ENCODE results near the gene TNRC6B. TPM values are rescaled to one million over a fixed set of nuclear protein-coding genes. Genes with fewer than 3 reads are reported as not detected.

The TNRC6B gene
- total RNA-seq, 1 donor, result 26.4 TPM

DNA sequence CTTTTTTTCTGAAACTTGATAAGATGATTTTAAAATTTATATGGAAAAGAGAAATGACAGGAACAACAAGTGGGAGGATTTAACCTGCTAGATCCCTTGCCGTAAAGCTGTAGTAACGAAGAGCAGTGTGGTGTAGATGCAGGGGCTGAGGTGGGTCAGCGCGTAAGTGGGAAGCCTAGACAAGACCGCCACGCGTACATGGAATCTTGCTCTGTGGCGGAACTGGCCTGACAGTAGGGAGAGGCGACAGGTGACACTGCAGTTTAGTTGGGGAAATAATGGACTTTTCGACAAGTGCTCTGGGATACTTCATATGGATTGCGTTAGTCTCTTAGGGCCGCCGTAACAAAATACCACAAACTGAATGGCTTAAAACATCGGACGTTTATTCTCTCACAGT is 28.8 kb downstream of the TNRC6B start:
- TF ChIP-seq, protein P1, sequence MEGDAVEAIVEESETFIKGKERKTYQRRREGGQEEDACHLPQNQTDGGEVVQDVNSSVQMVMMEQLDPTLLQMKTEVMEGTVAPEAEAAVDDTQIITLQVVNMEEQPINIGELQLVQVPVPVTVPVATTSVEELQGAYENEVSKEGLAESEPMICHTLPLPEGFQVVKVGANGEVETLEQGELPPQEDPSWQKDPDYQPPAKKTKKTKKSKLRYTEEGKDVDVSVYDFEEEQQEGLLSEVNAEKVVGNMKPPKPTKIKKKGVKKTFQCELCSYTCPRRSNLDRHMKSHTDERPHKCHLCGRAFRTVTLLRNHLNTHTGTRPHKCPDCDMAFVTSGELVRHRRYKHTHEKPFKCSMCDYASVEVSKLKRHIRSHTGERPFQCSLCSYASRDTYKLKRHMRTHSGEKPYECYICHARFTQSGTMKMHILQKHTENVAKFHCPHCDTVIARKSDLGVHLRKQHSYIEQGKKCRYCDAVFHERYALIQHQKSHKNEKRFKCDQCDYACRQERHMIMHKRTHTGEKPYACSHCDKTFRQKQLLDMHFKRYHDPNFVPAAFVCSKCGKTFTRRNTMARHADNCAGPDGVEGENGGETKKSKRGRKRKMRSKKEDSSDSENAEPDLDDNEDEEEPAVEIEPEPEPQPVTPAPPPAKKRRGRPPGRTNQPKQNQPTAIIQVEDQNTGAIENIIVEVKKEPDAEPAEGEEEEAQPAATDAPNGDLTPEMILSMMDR (IDR thresholded peaks at IDR 0.05; ENCODE audit: extremely low read depth, low read depth, low read length), result no peak
- H3K4me2 ChIP-seq (ENCODE audit: insufficient read depth, low read length), result no peak overlapping the region
- peaks cover 19% of the 10 kb centered on the region for H3K4me1 ChIP-seq (ENCODE audit: insufficient read depth, low read length)
- peaks cover 75% of the 10 kb centered on the region for H3K79me2 ChIP-seq (ENCODE audit: insufficient read depth, low read length)
- no peak overlapping the region for H3K4me3 ChIP-seq (ENCODE audit: insufficient read depth, low read length)
- peaks cover 73% of the 10 kb centered on the region for H4K20me1 ChIP-seq (ENCODE audit: insufficient read depth, low read length)
- no peak overlapping the region for H3K27ac ChIP-seq (ENCODE audit: low read depth, low read length)
- H3K27me3 ChIP-seq (ENCODE audit: insufficient read depth, low read length), result no peaks in the 10 kb centered on the region
- H3K36me3 ChIP-seq (ENCODE audit: insufficient read depth, low read length), result no peaks in the 10 kb centered on the region
- DNase-seq (ENCODE audit: insufficient read length, low spot score, missing footprints), result no peak
- no peak overlapping the region for H2AFZ ChIP-seq (ENCODE audit: low read length)
- no peaks in the 10 kb centered on the region for H3K9me3 ChIP-seq (ENCODE audit: low read depth, low read length)

DNA sequence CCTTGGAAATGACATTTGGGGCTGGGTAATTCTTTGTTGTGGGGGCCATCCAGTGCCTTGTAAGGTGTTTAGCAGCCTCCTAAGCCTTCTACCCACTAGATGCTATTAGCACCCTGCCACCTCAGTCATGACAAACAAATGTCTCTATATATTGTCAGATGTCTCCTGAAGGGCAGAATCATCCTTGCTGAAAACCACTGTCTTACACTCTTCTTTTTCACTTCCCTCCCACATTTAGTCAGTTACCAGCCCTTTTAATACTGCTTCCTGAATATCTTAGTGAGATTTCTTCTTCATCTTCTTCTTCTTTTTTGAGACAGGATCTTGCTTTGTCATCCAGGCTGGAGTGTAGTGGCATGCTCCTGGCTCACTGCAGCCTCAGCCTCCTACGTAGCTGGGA is 33.1 kb downstream of the TNRC6B start:
- TF ChIP-seq, protein P1 (IDR thresholded peaks at IDR 0.05; ENCODE audit: extremely low read depth, low read depth, low read length), result no peak
- H3K79me2 ChIP-seq (ENCODE audit: insufficient read depth, low read length), result peaks cover 74% of the 10 kb centered on the region
- H3K27me3 ChIP-seq (ENCODE audit: insufficient read depth, low read length), result no peaks in the 10 kb centered on the region
- H3K27ac ChIP-seq (ENCODE audit: low read depth, low read length), result no peak overlapping the region
- H3K4me1 ChIP-seq (ENCODE audit: insufficient read depth, low read length), result no peaks in the 10 kb centered on the region
- peaks cover 50% of the 10 kb centered on the region for H4K20me1 ChIP-seq (ENCODE audit: insufficient read depth, low read length)
- no peak overlapping the region for H2AFZ ChIP-seq (ENCODE audit: low read length)
- DNase-seq (ENCODE audit: insufficient read length, low spot score, missing footprints), result no peak
- H3K9me3 ChIP-seq (ENCODE audit: low read depth, low read length), result no peaks in the 10 kb centered on the region
- H3K4me2 ChIP-seq (ENCODE audit: insufficient read depth, low read length), result no peak overlapping the region
- peaks cover under 1% of the 10 kb centered on the region for H3K36me3 ChIP-seq (ENCODE audit: insufficient read depth, low read length)
- no peak overlapping the region for H3K4me3 ChIP-seq (ENCODE audit: insufficient read depth, low read length)

DNA sequence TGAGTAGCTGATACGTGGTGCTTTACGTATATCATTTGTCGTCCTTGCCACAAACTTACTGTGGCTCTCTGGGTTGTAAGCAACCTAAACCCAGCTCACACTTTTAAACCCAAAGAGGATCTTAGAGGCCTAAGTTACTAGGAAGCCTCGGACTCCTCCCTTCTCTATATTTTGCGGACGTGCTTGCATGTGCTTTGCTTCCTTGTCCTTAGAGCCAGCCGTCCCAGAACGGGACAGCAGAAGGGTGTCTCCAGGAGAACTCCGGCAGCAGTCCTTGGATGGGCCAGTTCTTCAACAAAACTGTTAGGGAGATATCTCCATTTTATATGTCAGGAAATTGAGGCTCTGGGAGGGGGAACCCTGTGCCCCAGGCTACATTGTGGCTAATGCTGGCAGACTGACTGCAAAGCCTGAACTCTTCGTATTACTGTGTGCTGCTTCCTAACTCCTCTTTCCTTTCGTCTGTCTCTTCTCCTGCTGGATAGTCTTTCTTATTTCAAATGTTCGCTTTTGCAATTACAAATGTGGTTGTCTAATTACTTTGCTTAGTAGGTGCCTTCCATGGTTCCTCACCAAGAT is 33.8 kb downstream of the TNRC6B start:
- Histone ChIP-seq H4K20me1 (ENCODE audit: insufficient read depth, low read length) (peaks cover 53% of the 10 kb centered on the region), H3K4me2 (ENCODE audit: insufficient read depth, low read length) (no peak overlapping the region), H3K27me3 (ENCODE audit: insufficient read depth, low read length) (no peaks in the 10 kb centered on the region), H2AFZ (ENCODE audit: low read length) (no peak overlapping the region), H3K36me3 (ENCODE audit: insufficient read depth, low read length) (peaks cover 2% of the 10 kb centered on the region), H3K27ac (ENCODE audit: low read depth, low read length) (no peak overlapping the region), H3K4me1 (ENCODE audit: insufficient read depth, low read length) (no peaks in the 10 kb centered on the region), H3K9me3 (ENCODE audit: low read depth, low read length) (no peaks in the 10 kb centered on the region), H3K79me2 (ENCODE audit: insufficient read depth, low read length) (peaks cover 80% of the 10 kb centered on the region), H3K4me3 (ENCODE audit: insufficient read depth, low read length) (no peak overlapping the region)
- TF ChIP-seq, protein P1 (IDR thresholded peaks at IDR 0.05; ENCODE audit: extremely low read depth, low read depth, low read length), result no peak
- DNase-seq (ENCODE audit: insufficient read length, low spot score, missing footprints), result no peak

DNA sequence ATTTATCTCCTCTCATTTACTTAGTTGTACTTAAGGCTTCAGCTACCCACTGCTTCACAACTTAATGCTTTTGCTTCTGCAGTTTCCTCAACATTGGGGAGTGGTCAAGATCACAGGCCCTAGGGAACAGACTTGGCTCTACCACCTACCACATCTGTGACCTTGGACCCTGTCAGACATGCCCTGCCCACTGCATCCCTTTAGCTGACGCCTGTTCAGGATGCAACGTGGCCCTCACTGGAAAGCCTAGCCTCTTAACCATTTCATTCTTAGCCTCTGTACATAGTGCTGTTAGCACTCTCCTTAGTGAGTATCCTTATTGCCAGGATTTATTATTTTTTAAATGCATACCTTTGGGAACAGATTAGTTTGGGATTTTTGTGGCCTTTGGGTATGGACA is 34.4 kb downstream of the TNRC6B start:
- Histone ChIP-seq H3K4me1 (ENCODE audit: insufficient read depth, low read length) (no peaks in the 10 kb centered on the region), H3K9me3 (ENCODE audit: low read depth, low read length) (no peaks in the 10 kb centered on the region), H3K4me3 (ENCODE audit: insufficient read depth, low read length) (no peak overlapping the region), H3K27me3 (ENCODE audit: insufficient read depth, low read length) (no peaks in the 10 kb centered on the region), H4K20me1 (ENCODE audit: insufficient read depth, low read length) (peaks cover 53% of the 10 kb centered on the region), H3K79me2 (ENCODE audit: insufficient read depth, low read length) (peaks cover 80% of the 10 kb centered on the region), H2AFZ (ENCODE audit: low read length) (no peak overlapping the region), H3K27ac (ENCODE audit: low read depth, low read length) (no peak overlapping the region), H3K36me3 (ENCODE audit: insufficient read depth, low read length) (peaks cover 2% of the 10 kb centered on the region), H3K4me2 (ENCODE audit: insufficient read depth, low read length) (no peak overlapping the region)
- TF ChIP-seq, protein P1 (IDR thresholded peaks at IDR 0.05; ENCODE audit: extremely low read depth, low read depth, low read length), result no peak
- DNase-seq (ENCODE audit: insufficient read length, low spot score, missing footprints), result no peak
